ENCODE results near the gene MAML2. TPM values are rescaled to one million over a fixed set of nuclear protein-coding genes. Genes with fewer than 3 reads are reported as not detected.

The MAML2 gene
- total and polyA plus RNA-seq, 2 of the 13 experiments (the other 11 are each of a cell fraction or from before 2014, with no cell fraction given): 2.3 to 25.9 TPM

DNA sequence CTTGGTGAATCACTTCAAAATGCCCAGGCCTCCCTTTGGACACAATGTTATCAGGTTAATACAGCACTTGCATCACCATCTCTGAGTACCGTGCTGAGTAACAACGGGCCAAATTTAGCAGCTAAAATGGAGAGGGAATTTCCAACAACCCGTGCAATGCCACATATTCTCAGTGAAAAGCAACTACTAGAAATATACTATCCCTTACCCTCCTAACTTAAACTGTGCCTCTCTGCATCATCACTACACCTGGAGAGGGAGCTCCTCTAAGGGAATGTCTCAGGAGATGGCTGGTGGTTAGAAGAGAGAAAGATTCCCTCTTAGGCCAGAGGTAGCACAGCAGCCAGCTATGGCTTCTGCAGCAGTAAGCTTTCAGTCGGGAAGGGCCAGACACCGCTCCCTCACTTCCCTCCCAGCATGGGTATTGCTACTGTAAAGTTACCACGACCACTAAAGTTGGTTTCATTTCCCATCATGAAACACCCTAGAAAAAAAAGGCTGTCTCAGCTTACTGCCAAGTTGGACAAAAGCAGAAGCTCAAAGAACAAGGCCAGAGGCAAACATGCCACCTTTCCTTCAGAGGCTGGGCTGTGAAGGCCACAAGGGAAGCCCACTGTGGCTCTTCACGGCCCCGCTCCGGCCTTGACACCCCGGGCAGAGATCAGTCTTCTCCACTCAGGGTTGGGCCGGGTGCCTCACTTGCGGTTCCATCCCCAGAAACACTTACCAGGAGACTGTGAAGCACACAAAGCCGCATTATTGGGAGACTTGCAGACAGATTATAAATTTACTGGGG lies 3.9 kb downstream of the MAML2 start (continued):
- TF ChIP-seq ZNF496 (CRISPR knock-in tag; IDR thresholded peaks at IDR 0.05; ENCODE audit: insufficient replicate concordance): no peak
- TF ChIP-seq ZNF749 (CRISPR knock-in tag; IDR thresholded peaks at IDR 0.05; ENCODE audit: borderline replicate concordance): no peak
- TF ChIP-seq ZNF468 (CRISPR knock-in tag; IDR thresholded peaks at IDR 0.05): no peak
- TF ChIP-seq, protein P1, sequence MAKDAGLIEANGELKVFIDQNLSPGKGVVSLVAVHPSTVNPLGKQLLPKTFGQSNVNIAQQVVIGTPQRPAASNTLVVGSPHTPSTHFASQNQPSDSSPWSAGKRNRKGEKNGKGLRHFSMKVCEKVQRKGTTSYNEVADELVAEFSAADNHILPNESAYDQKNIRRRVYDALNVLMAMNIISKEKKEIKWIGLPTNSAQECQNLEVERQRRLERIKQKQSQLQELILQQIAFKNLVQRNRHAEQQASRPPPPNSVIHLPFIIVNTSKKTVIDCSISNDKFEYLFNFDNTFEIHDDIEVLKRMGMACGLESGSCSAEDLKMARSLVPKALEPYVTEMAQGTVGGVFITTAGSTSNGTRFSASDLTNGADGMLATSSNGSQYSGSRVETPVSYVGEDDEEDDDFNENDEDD (CRISPR knock-in tag; IDR thresholded peaks at IDR 0.05; ENCODE audit: borderline replicate concordance): peak; percentile 15; the same call in 1 of the 2 replicates
- TF ChIP-seq ASH2L (IDR thresholded peaks at IDR 0.05; ENCODE audit: insufficient read length, low read depth, low read length): no peak
- TF ChIP-seq ZNF256 (CRISPR knock-in tag; conservative IDR thresholded peaks at IDR 0.05): no peak
- TF ChIP-seq ZNF703 (CRISPR knock-in tag; IDR thresholded peaks at IDR 0.05; ENCODE audit: borderline replicate concordance): no peak
- TF ChIP-seq BRD4 (CRISPR knock-in tag; IDR thresholded peaks at IDR 0.05): no peak; the same call in 1 of the 2 replicates
- TF ChIP-seq ATF7 (IDR thresholded peaks at IDR 0.05): no peak
- no peak for TF ChIP-seq ATF7 (CRISPR knock-in tag; IDR thresholded peaks at IDR 0.05)
- no peak for TF ChIP-seq ZNF329 (CRISPR knock-in tag; IDR thresholded peaks at IDR 0.05; ENCODE audit: low read depth)
- no peak for TF ChIP-seq ELK4 (CRISPR knock-in tag; IDR thresholded peaks at IDR 0.05; ENCODE audit: borderline replicate concordance)
- peak; percentile 70 for TF ChIP-seq HNF4A (CRISPR knock-in tag; IDR thresholded peaks at IDR 0.05)
- no peak for TF ChIP-seq CC2D1A (CRISPR knock-in tag; IDR thresholded peaks at IDR 0.05)
- no peak for TF ChIP-seq ADNP (CRISPR knock-in tag; IDR thresholded peaks at IDR 0.05)
- TF ChIP-seq, protein P2, sequence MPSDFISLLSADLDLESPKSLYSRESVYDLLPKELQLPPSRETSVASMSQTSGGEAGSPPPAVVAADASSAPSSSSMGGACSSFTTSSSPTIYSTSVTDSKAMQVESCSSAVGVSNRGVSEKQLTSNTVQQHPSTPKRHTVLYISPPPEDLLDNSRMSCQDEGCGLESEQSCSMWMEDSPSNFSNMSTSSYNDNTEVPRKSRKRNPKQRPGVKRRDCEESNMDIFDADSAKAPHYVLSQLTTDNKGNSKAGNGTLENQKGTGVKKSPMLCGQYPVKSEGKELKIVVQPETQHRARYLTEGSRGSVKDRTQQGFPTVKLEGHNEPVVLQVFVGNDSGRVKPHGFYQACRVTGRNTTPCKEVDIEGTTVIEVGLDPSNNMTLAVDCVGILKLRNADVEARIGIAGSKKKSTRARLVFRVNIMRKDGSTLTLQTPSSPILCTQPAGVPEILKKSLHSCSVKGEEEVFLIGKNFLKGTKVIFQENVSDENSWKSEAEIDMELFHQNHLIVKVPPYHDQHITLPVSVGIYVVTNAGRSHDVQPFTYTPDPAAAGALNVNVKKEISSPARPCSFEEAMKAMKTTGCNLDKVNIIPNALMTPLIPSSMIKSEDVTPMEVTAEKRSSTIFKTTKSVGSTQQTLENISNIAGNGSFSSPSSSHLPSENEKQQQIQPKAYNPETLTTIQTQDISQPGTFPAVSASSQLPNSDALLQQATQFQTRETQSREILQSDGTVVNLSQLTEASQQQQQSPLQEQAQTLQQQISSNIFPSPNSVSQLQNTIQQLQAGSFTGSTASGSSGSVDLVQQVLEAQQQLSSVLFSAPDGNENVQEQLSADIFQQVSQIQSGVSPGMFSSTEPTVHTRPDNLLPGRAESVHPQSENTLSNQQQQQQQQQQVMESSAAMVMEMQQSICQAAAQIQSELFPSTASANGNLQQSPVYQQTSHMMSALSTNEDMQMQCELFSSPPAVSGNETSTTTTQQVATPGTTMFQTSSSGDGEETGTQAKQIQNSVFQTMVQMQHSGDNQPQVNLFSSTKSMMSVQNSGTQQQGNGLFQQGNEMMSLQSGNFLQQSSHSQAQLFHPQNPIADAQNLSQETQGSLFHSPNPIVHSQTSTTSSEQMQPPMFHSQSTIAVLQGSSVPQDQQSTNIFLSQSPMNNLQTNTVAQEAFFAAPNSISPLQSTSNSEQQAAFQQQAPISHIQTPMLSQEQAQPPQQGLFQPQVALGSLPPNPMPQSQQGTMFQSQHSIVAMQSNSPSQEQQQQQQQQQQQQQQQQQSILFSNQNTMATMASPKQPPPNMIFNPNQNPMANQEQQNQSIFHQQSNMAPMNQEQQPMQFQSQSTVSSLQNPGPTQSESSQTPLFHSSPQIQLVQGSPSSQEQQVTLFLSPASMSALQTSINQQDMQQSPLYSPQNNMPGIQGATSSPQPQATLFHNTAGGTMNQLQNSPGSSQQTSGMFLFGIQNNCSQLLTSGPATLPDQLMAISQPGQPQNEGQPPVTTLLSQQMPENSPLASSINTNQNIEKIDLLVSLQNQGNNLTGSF (CRISPR knock-in tag; IDR thresholded peaks at IDR 0.05): no peak
- TF ChIP-seq MEF2D (CRISPR knock-in tag; IDR thresholded peaks at IDR 0.05): peak; percentile 60; the same call in 1 of the 2 replicates
- no peak for TF ChIP-seq ZKSCAN1 (IDR thresholded peaks at IDR 0.05; ENCODE audit: low read length)
- no peak for TF ChIP-seq SRSF4 (IDR thresholded peaks at IDR 0.05; ENCODE audit: low read depth, low read length, poor library complexity, severe bottlenecking)
- TF ChIP-seq ZNF607 (CRISPR knock-in tag; IDR thresholded peaks at IDR 0.05; ENCODE audit: borderline replicate concordance): no peak
- TF ChIP-seq NFYB (CRISPR knock-in tag; IDR thresholded peaks at IDR 0.05): no peak
- TF ChIP-seq MAF1 (CRISPR knock-in tag; IDR thresholded peaks at IDR 0.05; ENCODE audit: borderline replicate concordance): no peak
- TF ChIP-seq PHF5A (CRISPR knock-in tag; IDR thresholded peaks at IDR 0.05; ENCODE audit: low read depth, unreplicated experiment): no peak
